HepG2 (cell line): Measurements from ENCODE around the gene DTNB. TPM values are rescaled to one million over a fixed set of nuclear protein-coding genes. Genes with fewer than 3 reads are reported as not detected.

Source experiments
- CREM ChIP-seq, 2 experiments: sonication (generic) in 1 of 2; formaldehyde crosslinking in 1 of 2; IDR thresholded peaks; 2 replicates each; pipeline versions ENCODE4 v1.4.0 to v1.6.1; 2016 to 2020; ENCODE audit warnings: antibody characterized with exemption in 1 of 2, mild to moderate bottlenecking in 1 of 2, missing genetic modification reagents in 1 of 2
- SAP130 ChIP-seq: IDR thresholded peaks from 2 replicates; pipeline ENCODE4 v1.6.1; 2016; ENCODE audit warnings: low read depth
- THRA ChIP-seq: sonication (generic); formaldehyde crosslinking; IDR thresholded peaks from 2 replicates; pipeline ENCODE4 v1.4.0; 2020; ENCODE audit warnings: missing genetic modification reagents, borderline replicate concordance
- ZBTB40 ChIP-seq, 2 experiments: fragments of 450-650 bp in 1 of 2; sonication (generic) in 1 of 2; formaldehyde crosslinking in 1 of 2; IDR thresholded peaks; 2 replicates each; pipeline versions ENCODE4 v1.6.1 to v1.8.0; 2016 to 2022; ENCODE audit warnings: antibody characterized with exemption in 1 of 2, mild to moderate bottlenecking in 1 of 2, missing genetic modification reagents in 1 of 2
- polyA plus RNA-seq, 8 experiments: library from polyadenylated mRNA; depleted of rRNA in 3 of 8; stranded (reverse) in 7 of 8; unstranded in 1 of 8; fragments of >200 nt; fragmentation: Illumina TruSeq in 4 of 8; extraction: Trizol in 4 of 8; gene quantifications; 2 replicates each; pipeline versions ENCODE4 v1.2.1 to v1.2.3, GENCODE V29; 2011 to 2016; ENCODE audit warnings: low read depth in 4 of 8, missing spikeins in 1 of 8, mixed read lengths in 1 of 8; ENCODE audit not compliant: insufficient read depth in 1 of 8
- total RNA-seq, 5 experiments: library from RNA; depleted of rRNA; stranded (reverse); fragments of >200 nt; fragmentation: Illumina TruSeq; extraction: Trizol; gene quantifications; 2 replicates each; pipeline ENCODE4 v1.2.3, GENCODE V29; 2016; ENCODE audit warnings: low read depth in 1 of 5
- TF ChIP-seq, protein P1 (sequence below): sonication (generic); formaldehyde crosslinking; IDR thresholded peaks from 2 replicates; pipeline ENCODE4 v1.9.0; 2021; ENCODE audit warnings: mild to moderate bottlenecking, missing genetic modification reagents
- TF ChIP-seq, protein P2 (sequence below): sonication (generic); formaldehyde crosslinking; IDR thresholded peaks from 2 replicates; pipeline ENCODE4 v1.8.0; 2022; ENCODE audit warnings: missing genetic modification reagents, low read depth, mild to moderate bottlenecking, borderline replicate concordance

Gene DTNB
- total and polyA plus RNA-seq, 2 of the 13 experiments (the other 11 are each of a cell fraction or from before 2014, with no cell fraction given), result 14.4 to 23.9 TPM

- TF ChIP-seq, protein P1, sequence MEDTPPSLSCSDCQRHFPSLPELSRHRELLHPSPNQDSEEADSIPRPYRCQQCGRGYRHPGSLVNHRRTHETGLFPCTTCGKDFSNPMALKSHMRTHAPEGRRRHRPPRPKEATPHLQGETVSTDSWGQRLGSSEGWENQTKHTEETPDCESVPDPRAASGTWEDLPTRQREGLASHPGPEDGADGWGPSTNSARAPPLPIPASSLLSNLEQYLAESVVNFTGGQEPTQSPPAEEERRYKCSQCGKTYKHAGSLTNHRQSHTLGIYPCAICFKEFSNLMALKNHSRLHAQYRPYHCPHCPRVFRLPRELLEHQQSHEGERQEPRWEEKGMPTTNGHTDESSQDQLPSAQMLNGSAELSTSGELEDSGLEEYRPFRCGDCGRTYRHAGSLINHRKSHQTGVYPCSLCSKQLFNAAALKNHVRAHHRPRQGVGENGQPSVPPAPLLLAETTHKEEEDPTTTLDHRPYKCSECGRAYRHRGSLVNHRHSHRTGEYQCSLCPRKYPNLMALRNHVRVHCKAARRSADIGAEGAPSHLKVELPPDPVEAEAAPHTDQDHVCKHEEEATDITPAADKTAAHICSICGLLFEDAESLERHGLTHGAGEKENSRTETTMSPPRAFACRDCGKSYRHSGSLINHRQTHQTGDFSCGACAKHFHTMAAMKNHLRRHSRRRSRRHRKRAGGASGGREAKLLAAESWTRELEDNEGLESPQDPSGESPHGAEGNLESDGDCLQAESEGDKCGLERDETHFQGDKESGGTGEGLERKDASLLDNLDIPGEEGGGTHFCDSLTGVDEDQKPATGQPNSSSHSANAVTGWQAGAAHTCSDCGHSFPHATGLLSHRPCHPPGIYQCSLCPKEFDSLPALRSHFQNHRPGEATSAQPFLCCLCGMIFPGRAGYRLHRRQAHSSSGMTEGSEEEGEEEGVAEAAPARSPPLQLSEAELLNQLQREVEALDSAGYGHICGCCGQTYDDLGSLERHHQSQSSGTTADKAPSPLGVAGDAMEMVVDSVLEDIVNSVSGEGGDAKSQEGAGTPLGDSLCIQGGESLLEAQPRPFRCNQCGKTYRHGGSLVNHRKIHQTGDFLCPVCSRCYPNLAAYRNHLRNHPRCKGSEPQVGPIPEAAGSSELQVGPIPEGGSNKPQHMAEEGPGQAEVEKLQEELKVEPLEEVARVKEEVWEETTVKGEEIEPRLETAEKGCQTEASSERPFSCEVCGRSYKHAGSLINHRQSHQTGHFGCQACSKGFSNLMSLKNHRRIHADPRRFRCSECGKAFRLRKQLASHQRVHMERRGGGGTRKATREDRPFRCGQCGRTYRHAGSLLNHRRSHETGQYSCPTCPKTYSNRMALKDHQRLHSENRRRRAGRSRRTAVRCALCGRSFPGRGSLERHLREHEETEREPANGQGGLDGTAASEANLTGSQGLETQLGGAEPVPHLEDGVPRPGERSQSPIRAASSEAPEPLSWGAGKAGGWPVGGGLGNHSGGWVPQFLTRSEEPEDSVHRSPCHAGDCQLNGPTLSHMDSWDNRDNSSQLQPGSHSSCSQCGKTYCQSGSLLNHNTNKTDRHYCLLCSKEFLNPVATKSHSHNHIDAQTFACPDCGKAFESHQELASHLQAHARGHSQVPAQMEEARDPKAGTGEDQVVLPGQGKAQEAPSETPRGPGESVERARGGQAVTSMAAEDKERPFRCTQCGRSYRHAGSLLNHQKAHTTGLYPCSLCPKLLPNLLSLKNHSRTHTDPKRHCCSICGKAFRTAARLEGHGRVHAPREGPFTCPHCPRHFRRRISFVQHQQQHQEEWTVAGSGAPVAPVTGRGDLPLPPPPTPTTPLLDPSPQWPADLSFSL (CRISPR knock-in tag), result no peak
- TF ChIP-seq, protein P2, sequence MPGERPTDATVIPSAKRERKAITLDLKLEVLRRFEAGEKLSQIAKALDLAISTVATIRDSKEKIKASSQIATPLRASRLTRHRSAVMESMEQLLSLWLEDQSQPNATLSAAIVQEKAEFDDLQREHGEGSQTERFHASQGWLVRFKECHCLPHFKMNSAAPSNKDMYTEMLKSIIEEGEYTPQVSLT, result no peak
- TF ChIP-seq THRA (CRISPR knock-in tag) (no peak), CREM (IDR thresholded peaks at IDR 0.05) (no peak), CREM (CRISPR knock-in tag; IDR thresholded peaks at IDR 0.05) (no peak), SAP130 (CRISPR knock-in tag) (no peak), ZBTB40 (IDR thresholded peaks at IDR 0.05) (no peak), ZBTB40 (CRISPR knock-in tag; IDR thresholded peaks at IDR 0.05) (no peak)
Observed at GRCh38 chr2:25570161-25570845, 103.1 kb downstream of the DTNB start (continued).
